Measurements from ENCODE around the gene DNAJC19.

GRCh38 chr3:180981912-180982311, 7.6 kb downstream of the DNAJC19 start:
- TF ChIP-seq SUZ12 (IDR thresholded peaks at IDR 0.05; ENCODE audit: extremely low read depth, insufficient read depth, insufficient read length) (no peak), ZNF274 (IDR thresholded peaks at IDR 0.05; ENCODE audit: low read depth, low read length) (no peak), YY1 (IDR thresholded peaks at IDR 0.05; ENCODE audit: insufficient read depth, insufficient read length) (no peak)
